SU-DHL-6 (cell line): ENCODE measurements around the gene RHOXF1.
"Not testable (repeated sequence)": the region's sequence is repeated elsewhere in the genome, so short reads cannot be mapped to it uniquely, and the experiment has no call there.

ENCODE experiments used
- H2AFZ ChIP-seq: fragments of 200-600 bp; sonication (generic); 2 replicates; pipeline ENCODE4 v1.6.1; 2014; ENCODE audit warnings: low read depth, mild to moderate bottlenecking, moderate library complexity, mixed read lengths, antibody characterized with exemption, low read length; ENCODE audit not compliant: severe bottlenecking
- H3F3A ChIP-seq: fragments of 200-600 bp; shearing (Covaris generic); 2 replicates; pipeline ENCODE4 v1.6.0; 2016; ENCODE audit warnings: antibody characterized with exemption, mild to moderate bottlenecking; ENCODE audit not compliant: insufficient read depth
- H3K27ac ChIP-seq: fragments of 200-600 bp; sonication (generic); 2 replicates; pipeline ENCODE4 v1.5.1; 2016; ENCODE audit warnings: low read depth, mild to moderate bottlenecking, low read length, moderate library complexity, mixed read lengths
- H3K27me3 ChIP-seq: fragments of 200-600 bp; sonication (generic), shearing (Covaris generic); 2 replicates; pipeline ENCODE4 v1.6.0; 2014; ENCODE audit warnings: mild to moderate bottlenecking, low read length
- H3K36me3 ChIP-seq: fragments of 200-600 bp; sonication (generic); 2 replicates; pipeline ENCODE4 v1.6.1; 2014; ENCODE audit warnings: mild to moderate bottlenecking, low read length, mixed read lengths
- H3K4me2 ChIP-seq: fragments of 300-600, 200-600 bp; shearing (Covaris generic), sonication (generic); 2 replicates; pipeline ENCODE4 v1.6.0; 2014; ENCODE audit warnings: low read length, low read depth, mild to moderate bottlenecking; ENCODE audit not compliant: poor library complexity, severe bottlenecking
- H3K4me3 ChIP-seq: fragments of 200-600 bp; sonication (generic); 2 replicates; pipeline ENCODE4 v1.5.1; 2014; ENCODE audit warnings: antibody characterized with exemption, low read length, mild to moderate bottlenecking, mixed read lengths; ENCODE audit not compliant: insufficient read depth, poor library complexity, severe bottlenecking
- H3K79me2 ChIP-seq: fragments of 200-600 bp; sonication (generic); 2 replicates; pipeline ENCODE4 v1.6.1; 2014; ENCODE audit warnings: mild to moderate bottlenecking, low read length, moderate library complexity; ENCODE audit not compliant: insufficient read depth
- H3K9ac ChIP-seq: fragments of 200-600 bp; sonication (generic); 2 replicates; pipeline ENCODE4 v1.7.0; 2014; ENCODE audit warnings: mild to moderate bottlenecking, low read length
- H3K9me2 ChIP-seq: fragments of 200-600 bp; sonication (generic); replicated peaks from 2 replicates; pipeline ENCODE4 v1.6.1; 2014; ENCODE audit warnings: low read length; ENCODE audit not compliant: insufficient read depth
- H3K9me3 ChIP-seq: fragments of 200-600 bp; sonication (generic); 2 replicates; pipeline ENCODE4 v1.6.1; 2014; ENCODE audit warnings: low read length, mixed read lengths; ENCODE audit not compliant: insufficient read depth
- H4K20me1 ChIP-seq: fragments of 200-600 bp; sonication (generic); 2 replicates; pipeline ENCODE4 v1.6.1; 2014; ENCODE audit warnings: low read depth, mild to moderate bottlenecking, antibody characterized with exemption, low read length, moderate library complexity, mixed read lengths
- EZH2phosphoT487 ChIP-seq: fragments of 200-600 bp; sonication (generic), shearing (Covaris generic); conservative IDR thresholded peaks from 2 replicates; pipeline ENCODE4 v1.6.1; 2018; ENCODE audit warnings: mild to moderate bottlenecking, antibody characterized with exemption, low read length, moderate library complexity, mixed read lengths
- TF ChIP-seq, protein P1 (sequence below): fragments of 200-600 bp; sonication (generic); IDR thresholded peaks from one replicate; pipeline ENCODE4 v1.5.1; 2017; ENCODE audit warnings: antibody characterized with exemption, mild to moderate bottlenecking, low read length, moderate library complexity; ENCODE audit not compliant: insufficient read depth, poor library complexity, severe bottlenecking

The RHOXF1 gene

DNA sequence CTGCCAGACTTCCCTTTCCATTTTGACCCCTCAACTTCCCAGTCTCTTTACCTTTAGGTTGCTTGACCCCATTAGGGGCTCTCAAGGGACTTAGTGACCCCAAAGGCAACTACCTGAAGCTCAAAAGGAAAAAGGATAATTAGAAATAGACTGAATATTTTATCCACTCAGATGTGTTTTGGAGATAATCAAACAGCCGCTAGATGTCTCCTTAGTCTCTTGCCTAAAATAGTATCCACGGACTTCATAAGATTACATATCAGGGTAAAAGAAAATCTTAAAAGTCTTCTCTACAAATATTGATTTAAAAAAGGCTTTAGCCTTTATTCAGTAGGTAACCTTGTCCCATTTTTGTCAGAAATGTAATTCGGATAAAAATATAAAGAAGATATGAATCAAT lies 21.7 kb upstream of the RHOXF1 start:
- Histone ChIP-seq H3K36me3 (no peaks in the 10 kb centered on the region), H2AFZ (no peak overlapping the region), H3K9me2 (no peaks in the 10 kb centered on the region), H3K4me3 (no peak overlapping the region), H4K20me1 (no peaks in the 10 kb centered on the region), H3K27ac (no peak overlapping the region), H3K4me2 (no peak overlapping the region), H3K27me3 (no peaks in the 10 kb centered on the region), H3F3A (no peaks in the 10 kb centered on the region), H3K9ac (no peak overlapping the region), H3K9me3 (no peaks in the 10 kb centered on the region), H3K79me2 (no peaks in the 10 kb centered on the region)
- TF ChIP-seq, protein P1, sequence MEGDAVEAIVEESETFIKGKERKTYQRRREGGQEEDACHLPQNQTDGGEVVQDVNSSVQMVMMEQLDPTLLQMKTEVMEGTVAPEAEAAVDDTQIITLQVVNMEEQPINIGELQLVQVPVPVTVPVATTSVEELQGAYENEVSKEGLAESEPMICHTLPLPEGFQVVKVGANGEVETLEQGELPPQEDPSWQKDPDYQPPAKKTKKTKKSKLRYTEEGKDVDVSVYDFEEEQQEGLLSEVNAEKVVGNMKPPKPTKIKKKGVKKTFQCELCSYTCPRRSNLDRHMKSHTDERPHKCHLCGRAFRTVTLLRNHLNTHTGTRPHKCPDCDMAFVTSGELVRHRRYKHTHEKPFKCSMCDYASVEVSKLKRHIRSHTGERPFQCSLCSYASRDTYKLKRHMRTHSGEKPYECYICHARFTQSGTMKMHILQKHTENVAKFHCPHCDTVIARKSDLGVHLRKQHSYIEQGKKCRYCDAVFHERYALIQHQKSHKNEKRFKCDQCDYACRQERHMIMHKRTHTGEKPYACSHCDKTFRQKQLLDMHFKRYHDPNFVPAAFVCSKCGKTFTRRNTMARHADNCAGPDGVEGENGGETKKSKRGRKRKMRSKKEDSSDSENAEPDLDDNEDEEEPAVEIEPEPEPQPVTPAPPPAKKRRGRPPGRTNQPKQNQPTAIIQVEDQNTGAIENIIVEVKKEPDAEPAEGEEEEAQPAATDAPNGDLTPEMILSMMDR, result no peak
- TF ChIP-seq EZH2phosphoT487, result no peak

DNA sequence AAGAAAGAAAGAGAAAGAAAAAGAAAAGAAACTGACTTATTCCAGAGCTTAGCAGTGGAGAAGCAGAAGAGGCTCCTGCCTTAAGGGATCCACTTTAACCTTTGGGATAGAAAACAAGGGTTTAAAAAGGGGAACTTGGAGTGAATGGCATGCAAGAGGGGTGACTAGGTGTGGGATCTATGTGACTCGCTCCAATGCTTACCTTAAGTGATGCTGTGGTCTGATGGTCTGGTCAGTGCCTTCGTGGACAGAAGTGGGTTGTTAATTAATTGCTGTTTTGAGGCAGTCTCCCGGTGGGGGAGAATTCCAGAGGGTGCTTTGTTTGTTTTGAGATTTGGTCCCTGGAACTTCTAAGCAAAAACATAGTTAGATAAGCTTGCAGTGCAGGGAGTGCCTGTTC lies 21.1 kb upstream of the RHOXF1 start:
- no peaks in the 10 kb centered on the region for H4K20me1 ChIP-seq
- H3K27ac ChIP-seq, result no peak overlapping the region
- H2AFZ ChIP-seq, result no peak overlapping the region
- H3K27me3 ChIP-seq, result no peaks in the 10 kb centered on the region
- H3K9me3 ChIP-seq, result no peaks in the 10 kb centered on the region
- no peak overlapping the region for H3K4me2 ChIP-seq
- no peak overlapping the region for H3K4me3 ChIP-seq
- H3K9me2 ChIP-seq, result no peaks in the 10 kb centered on the region
- TF ChIP-seq, protein P1, result no peak
- no peaks in the 10 kb centered on the region for H3K79me2 ChIP-seq
- H3K9ac ChIP-seq, result no peak overlapping the region
- no peaks in the 10 kb centered on the region for H3K36me3 ChIP-seq
- no peaks in the 10 kb centered on the region for H3F3A ChIP-seq

DNA sequence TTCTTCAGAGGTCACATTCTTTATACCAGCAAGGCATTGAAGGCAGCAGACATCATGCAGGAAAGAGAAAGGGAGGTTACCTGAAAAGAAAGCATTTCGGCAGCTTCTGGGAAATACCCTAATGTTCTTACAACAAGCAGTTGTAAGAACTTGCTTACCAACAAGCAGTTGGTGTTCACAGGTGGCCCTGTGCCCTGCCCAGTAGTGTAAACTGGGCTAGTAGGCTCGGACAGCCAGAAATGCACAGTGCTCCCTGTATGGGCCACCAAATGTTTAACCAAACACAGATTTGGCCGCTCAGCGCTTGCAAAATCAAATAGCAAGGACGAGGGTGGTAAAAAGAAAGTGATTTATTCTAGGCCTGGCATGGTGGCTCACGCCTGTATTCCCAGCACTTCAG lies 20.4 kb upstream of the RHOXF1 start:
- Histone ChIP-seq H3K4me2 (no peak overlapping the region), H3K36me3 (no peaks in the 10 kb centered on the region), H3K9me3 (no peaks in the 10 kb centered on the region), H3K79me2 (no peaks in the 10 kb centered on the region), H2AFZ (no peak overlapping the region), H3K9ac (no peak overlapping the region), H3K27me3 (no peaks in the 10 kb centered on the region), H3K27ac (no peak overlapping the region), H3F3A (no peaks in the 10 kb centered on the region), H3K9me2 (no peaks in the 10 kb centered on the region), H4K20me1 (no peaks in the 10 kb centered on the region), H3K4me3 (no peak overlapping the region)
- no peak for TF ChIP-seq EZH2phosphoT487
- TF ChIP-seq, protein P1, result no peak

- H3K9ac ChIP-seq, H2AFZ ChIP-seq, H3F3A ChIP-seq, H4K20me1 ChIP-seq, H3K9me2 ChIP-seq, H3K4me3 ChIP-seq, H3K27me3 ChIP-seq, H3K27ac ChIP-seq, H3K79me2 ChIP-seq, H3K36me3 ChIP-seq, H3K4me2 ChIP-seq, H3K9me3 ChIP-seq: not testable (repeated sequence)
Observed at GRCh38 chrX:120128306-120128846, 12.7 kb upstream of the RHOXF1 start.
